Thyroid gland (tissue), 4 donors: ENCODE data around the gene HINT1.

Experiments
- POLR2A ChIP-seq, 2 donors: fragments of 450-650 bp; IDR thresholded peaks; one replicate each; pipeline ENCODE4 v1.6.1; 2017; ENCODE audit warnings: antibody characterized with exemption in 2 of 2, mild to moderate bottlenecking in 2 of 2, moderate library complexity in 1 of 2
- TF ChIP-seq, protein P1 (sequence below), 6 experiments: fragments of 200-600 bp in 3 of 6; fragments of 450-650 bp in 3 of 6; sonication (generic) in 3 of 6; IDR thresholded peaks; one replicate each; pipeline ENCODE4 v1.5.1; 2016 to 2019; ENCODE audit warnings: antibody characterized with exemption in 6 of 6, mild to moderate bottlenecking in 2 of 6, inconsistent platforms in 1 of 6, moderate library complexity in 1 of 6

DNA sequence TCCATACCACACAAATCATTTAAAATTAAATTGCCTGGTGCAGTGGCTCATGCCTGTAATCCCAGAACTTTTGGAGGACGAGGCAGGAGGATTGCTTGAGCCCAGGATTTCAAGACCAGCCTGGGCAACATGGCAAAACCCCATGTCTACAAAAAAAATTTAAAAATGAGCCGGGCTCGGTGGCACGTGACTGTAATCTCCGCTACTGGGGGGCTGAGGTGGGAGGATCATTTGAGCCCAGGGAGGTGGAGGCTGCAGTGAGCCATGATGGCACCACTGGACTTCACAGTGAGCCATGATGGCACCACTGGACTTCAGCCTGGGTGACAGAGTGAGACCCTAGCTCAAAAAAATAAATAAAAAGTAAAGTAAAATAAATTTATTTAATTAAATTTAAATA, 46.6 kb upstream of the HINT1 start:
- no peak for TF ChIP-seq POLR2A (IDR thresholded peaks at IDR 0.05)
- TF ChIP-seq, protein P1, sequence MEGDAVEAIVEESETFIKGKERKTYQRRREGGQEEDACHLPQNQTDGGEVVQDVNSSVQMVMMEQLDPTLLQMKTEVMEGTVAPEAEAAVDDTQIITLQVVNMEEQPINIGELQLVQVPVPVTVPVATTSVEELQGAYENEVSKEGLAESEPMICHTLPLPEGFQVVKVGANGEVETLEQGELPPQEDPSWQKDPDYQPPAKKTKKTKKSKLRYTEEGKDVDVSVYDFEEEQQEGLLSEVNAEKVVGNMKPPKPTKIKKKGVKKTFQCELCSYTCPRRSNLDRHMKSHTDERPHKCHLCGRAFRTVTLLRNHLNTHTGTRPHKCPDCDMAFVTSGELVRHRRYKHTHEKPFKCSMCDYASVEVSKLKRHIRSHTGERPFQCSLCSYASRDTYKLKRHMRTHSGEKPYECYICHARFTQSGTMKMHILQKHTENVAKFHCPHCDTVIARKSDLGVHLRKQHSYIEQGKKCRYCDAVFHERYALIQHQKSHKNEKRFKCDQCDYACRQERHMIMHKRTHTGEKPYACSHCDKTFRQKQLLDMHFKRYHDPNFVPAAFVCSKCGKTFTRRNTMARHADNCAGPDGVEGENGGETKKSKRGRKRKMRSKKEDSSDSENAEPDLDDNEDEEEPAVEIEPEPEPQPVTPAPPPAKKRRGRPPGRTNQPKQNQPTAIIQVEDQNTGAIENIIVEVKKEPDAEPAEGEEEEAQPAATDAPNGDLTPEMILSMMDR (IDR thresholded peaks at IDR 0.05): no peak
